Gastroesophageal sphincter (tissue), 4 donors: Measurements from ENCODE around the gene B4GALT2. TPM values are rescaled to one million over a fixed set of nuclear protein-coding genes. Genes with fewer than 3 reads are reported as not detected.

Experiments
- ATAC-seq: fragments of 150-250 bp; one replicate; pipeline ENCODE4 v1.9.1; 2016; ENCODE audit warnings: mild to moderate bottlenecking, moderate library complexity
- H3K27ac ChIP-seq, 4 donors: fragments of 200-600 bp; sonication (generic) in 3 of 4; 1 replicate in 3 of 4; 2 replicates in 1 of 4; pipeline ENCODE4 v1.5.1; 2016 to 2019
- H3K27me3 ChIP-seq: fragments of 200-600 bp; sonication (generic); one replicate; pipeline ENCODE4 v1.5.1; 2019
- H3K36me3 ChIP-seq, 2 donors: fragments of 200-600 bp; sonication (generic); one replicate each; pipeline ENCODE4 v1.5.1; 2019; ENCODE audit warnings: control low read depth in 1 of 2
- H3K4me1 ChIP-seq, 3 donors: fragments of 200-600 bp; sonication (generic); 1 replicate in 2 of 3; 2 replicates in 1 of 3; pipeline ENCODE4 v1.5.1; 2016 to 2019; ENCODE audit warnings: control low read depth in 2 of 3
- H3K4me3 ChIP-seq, 2 donors: fragments of 200-600 bp; sonication (generic); one replicate each; pipeline ENCODE4 v1.5.1; 2019; ENCODE audit warnings: mild to moderate bottlenecking in 1 of 2, moderate library complexity in 1 of 2
- H3K9me3 ChIP-seq, 3 donors: fragments of 200-600 bp; sonication (generic); one replicate each; pipeline ENCODE4 v1.5.1; 2017 to 2019; ENCODE audit warnings: control low read depth in 2 of 3
- CTCF ChIP-seq, 4 experiments: fragments of 200-600 bp in 2 of 4; fragments of 450-650 bp in 2 of 4; sonication (generic) in 1 of 4; IDR thresholded peaks; one replicate each; pipeline ENCODE4 v1.5.1; 2017 to 2019; ENCODE audit warnings: antibody characterized with exemption in 4 of 4, mild to moderate bottlenecking in 2 of 4, moderate library complexity in 2 of 4
- EP300 ChIP-seq: sonication (generic); formaldehyde crosslinking; IDR thresholded peaks from one replicate; pipeline ENCODE4 v1.6.1; 2017; ENCODE audit warnings: antibody characterized with exemption, mild to moderate bottlenecking
- POLR2A ChIP-seq, 2 donors: fragments of 450-650 bp; IDR thresholded peaks; one replicate each; pipeline ENCODE4 v1.6.1; 2017; ENCODE audit warnings: antibody characterized with exemption in 2 of 2, mild to moderate bottlenecking in 2 of 2, moderate library complexity in 1 of 2
- POLR2AphosphoS5 ChIP-seq: sonication (generic); formaldehyde crosslinking; IDR thresholded peaks from one replicate; pipeline ENCODE4 v1.6.1; 2017; ENCODE audit warnings: antibody characterized with exemption
- WGBS, 2 donors: methylation state at CpG; one replicate each; pipeline ENCODE4 v1.1.5; 2018; ENCODE audit warnings: low coverage in 1 of 2; 5-methylcytosine and 5-hydroxymethylcytosine counted together
- total RNA-seq, 4 donors: library from RNA; depleted of rRNA; stranded (reverse); fragments of >200 nt; gene quantifications; one replicate each; pipeline ENCODE4 v1.1.0, GENCODE V29; 2016

The B4GALT2 gene
- total RNA-seq, 4 donors from 2014 or later = 34.4 to 129 (median 37.6) TPM

- 66 to 83% methylated on average over 3 of the region's 4 CpGs for WGBS, 2 donors
- TF ChIP-seq CTCF (IDR thresholded peaks at IDR 0.05) (no peak), POLR2A (IDR thresholded peaks at IDR 0.05) (no peak), EP300 (no peak), POLR2AphosphoS5 (no peak)
- no peak overlapping the region for H3K4me3 ChIP-seq
- no peak overlapping the region for H3K27ac ChIP-seq
- no peaks in the 10 kb centered on the region for H3K9me3 ChIP-seq
- H3K36me3 ChIP-seq = peaks cover 0 to 28% of the 10 kb centered on the region in 2 donors
- H3K27me3 ChIP-seq = no peaks in the 10 kb centered on the region
- ATAC-seq = no peak
- peaks cover 4 to 45% (median 14%) of the 10 kb centered on the region in 3 donors for H3K4me1 ChIP-seq
Measured at GRCh38 chr1:43951021-43951985, 27.7 kb upstream of the B4GALT2 start.

GRCh38 chr1:43952731-43953346 is 26.2 kb upstream of the B4GALT2 start:
- no peaks in the 10 kb centered on the region for H3K9me3 ChIP-seq
- peaks cover 4 to 37% (median 7%) of the 10 kb centered on the region in 3 donors for H3K4me1 ChIP-seq
- 49 to 82% methylated on average over 2 to 5 of the region's 8 CpGs for WGBS, 2 donors
- no peak for TF ChIP-seq POLR2A (IDR thresholded peaks at IDR 0.05)
- no peak for TF ChIP-seq EP300
- TF ChIP-seq POLR2AphosphoS5 = no peak
- no peak for TF ChIP-seq CTCF (IDR thresholded peaks at IDR 0.05)
- no peak overlapping the region for H3K4me3 ChIP-seq
- H3K36me3 ChIP-seq = peaks cover 0 to 43% of the 10 kb centered on the region in 2 donors
- no peak for ATAC-seq
- H3K27me3 ChIP-seq = no peaks in the 10 kb centered on the region
- no peak overlapping the region for H3K27ac ChIP-seq

GRCh38 chr1:43953361-43953760 is 25.6 kb upstream of the B4GALT2 start:
- Histone ChIP-seq H3K4me1 (peaks cover 0 to 32% (median 2%) of the 10 kb centered on the region in 3 donors), H3K27ac (no peak overlapping the region), H3K4me3 (no peak overlapping the region), H3K27me3 (no peaks in the 10 kb centered on the region), H3K9me3 (no peaks in the 10 kb centered on the region), H3K36me3 (peaks cover 0 to 49% of the 10 kb centered on the region in 2 donors)
- no peak for ATAC-seq
- TF ChIP-seq POLR2A (IDR thresholded peaks at IDR 0.05) (no peak), POLR2AphosphoS5 (no peak), EP300 (no peak), CTCF (IDR thresholded peaks at IDR 0.05) (no peak)
- WGBS, 2 donors = 75 to 100% methylated on average over 1 to 2 of the region's 3 CpGs

GRCh38 chr1:43954036-43954435 is 25.0 kb upstream of the B4GALT2 start:
- no peak for TF ChIP-seq EP300
- no peak for TF ChIP-seq POLR2AphosphoS5
- no peak for TF ChIP-seq POLR2A (IDR thresholded peaks at IDR 0.05)
- no peak for TF ChIP-seq CTCF (IDR thresholded peaks at IDR 0.05)
- no peak for ATAC-seq

More at GRCh38 chr1:43954036-43954435, 25.0 kb upstream of the B4GALT2 start:
- Histone ChIP-seq H3K4me3 (no peak overlapping the region), H3K36me3 (peaks cover 0 to 55% of the 10 kb centered on the region in 2 donors), H3K27me3 (no peaks in the 10 kb centered on the region), H3K4me1 (peaks cover 0 to 25% (median 0%) of the 10 kb centered on the region in 3 donors), H3K9me3 (no peaks in the 10 kb centered on the region), H3K27ac (no peak overlapping the region)
- WGBS, 2 donors = 69 to 89% methylated on average over 2 to 5 of the region's 5 CpGs
